ENCODE data around the gene CHD3. TPM values are rescaled to one million over a fixed set of nuclear protein-coding genes. Genes with fewer than 3 reads are reported as not detected.

CHD3 gene
- total RNA-seq, 1 experiment from 2014 or later = 54.3 TPM

GRCh38 chr17:7864995-7865650, 23.5 kb upstream of the CHD3 start:
- DNase-seq (ENCODE audit: low spot score) = no peak

DNA sequence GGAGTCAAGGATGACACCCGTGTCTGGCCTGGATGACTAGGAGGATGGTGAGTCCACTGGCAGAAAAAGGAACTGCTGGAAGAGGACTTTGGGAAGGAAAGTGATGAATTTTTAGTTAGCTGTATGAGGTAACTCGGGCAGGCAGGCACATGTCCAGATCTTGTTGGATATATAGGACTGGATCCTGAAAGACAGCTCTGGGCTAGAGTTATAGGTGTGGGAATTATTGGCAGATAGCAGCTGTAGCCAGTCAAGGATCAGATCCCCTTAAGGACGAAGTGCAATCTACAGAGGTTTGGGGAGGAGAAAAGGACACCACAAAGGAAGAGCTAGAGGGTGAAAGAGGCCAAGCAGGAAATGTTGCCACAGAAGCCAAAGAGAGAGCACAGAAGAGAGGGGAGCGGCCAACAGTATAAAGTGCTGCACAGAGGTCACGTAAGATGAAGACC, 20.7 kb upstream of the CHD3 start:
- DNase-seq (ENCODE audit: low spot score) = no peak

DNA sequence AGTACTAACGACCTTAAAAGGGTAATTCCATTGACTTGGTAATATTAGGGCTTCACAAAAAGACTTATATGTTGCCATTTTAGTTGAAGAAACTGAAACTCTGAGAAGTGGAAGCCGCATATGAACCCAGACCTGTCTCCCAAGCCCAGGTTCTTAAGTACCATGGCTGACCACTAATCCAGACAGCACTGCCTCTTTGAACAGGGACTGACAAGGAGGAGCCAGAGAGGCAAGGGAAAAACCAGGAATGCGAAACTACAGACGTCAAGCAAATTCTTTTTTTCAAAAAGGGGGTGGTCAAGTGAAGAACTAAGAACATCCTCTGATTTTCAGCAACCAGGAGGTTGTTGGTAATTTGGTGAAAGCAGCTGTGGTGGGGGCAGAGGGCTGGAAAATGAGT, 15.5 kb upstream of the CHD3 start:
- DNase-seq (ENCODE audit: low spot score) = no peak

- no peak for DNase-seq (ENCODE audit: low spot score)
Measured at GRCh38 chr17:7875804-7876370, 12.7 kb upstream of the CHD3 start.

GRCh38 chr17:7878234-7878633, 10.4 kb upstream of the CHD3 start:
- no peak for DNase-seq (ENCODE audit: low spot score)

DNA sequence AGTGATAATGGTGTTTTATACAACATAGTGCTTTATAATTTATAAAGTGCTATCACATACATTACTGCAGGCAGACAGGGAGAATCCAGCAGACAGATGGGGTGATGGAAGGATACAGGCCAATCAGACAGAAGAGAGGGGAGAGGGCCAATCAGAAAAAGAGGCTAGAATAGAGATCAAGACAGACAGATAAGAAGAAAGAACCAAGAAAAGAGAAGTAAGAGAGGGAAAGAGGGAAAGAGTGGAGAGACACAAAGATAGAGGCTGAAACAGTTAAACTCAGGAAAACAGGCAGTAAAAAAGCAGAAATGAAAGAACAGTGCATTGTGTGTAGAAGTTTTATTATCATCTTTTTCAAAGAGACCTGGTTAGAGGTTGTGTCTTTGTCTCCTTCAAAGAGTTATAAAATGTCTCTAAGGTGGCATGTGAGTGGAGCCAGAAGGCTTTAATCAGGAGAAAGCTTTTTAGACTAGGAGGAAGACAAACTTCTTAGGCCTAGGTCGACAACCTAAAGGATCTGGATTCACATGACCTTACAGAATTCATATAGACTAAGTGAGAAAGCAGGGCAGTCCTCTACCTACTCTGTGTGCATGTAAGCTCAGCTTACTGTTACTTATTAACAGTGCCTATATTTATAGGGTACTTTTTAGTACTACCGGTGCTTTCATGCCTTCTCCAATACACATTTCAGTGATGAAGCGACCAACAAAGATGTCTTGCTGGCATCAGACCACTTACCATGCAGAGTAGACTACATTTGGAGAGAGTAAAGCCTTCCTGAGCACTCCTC, 8.3 kb upstream of the CHD3 start:
- no peak for DNase-seq (ENCODE audit: low spot score)

DNA sequence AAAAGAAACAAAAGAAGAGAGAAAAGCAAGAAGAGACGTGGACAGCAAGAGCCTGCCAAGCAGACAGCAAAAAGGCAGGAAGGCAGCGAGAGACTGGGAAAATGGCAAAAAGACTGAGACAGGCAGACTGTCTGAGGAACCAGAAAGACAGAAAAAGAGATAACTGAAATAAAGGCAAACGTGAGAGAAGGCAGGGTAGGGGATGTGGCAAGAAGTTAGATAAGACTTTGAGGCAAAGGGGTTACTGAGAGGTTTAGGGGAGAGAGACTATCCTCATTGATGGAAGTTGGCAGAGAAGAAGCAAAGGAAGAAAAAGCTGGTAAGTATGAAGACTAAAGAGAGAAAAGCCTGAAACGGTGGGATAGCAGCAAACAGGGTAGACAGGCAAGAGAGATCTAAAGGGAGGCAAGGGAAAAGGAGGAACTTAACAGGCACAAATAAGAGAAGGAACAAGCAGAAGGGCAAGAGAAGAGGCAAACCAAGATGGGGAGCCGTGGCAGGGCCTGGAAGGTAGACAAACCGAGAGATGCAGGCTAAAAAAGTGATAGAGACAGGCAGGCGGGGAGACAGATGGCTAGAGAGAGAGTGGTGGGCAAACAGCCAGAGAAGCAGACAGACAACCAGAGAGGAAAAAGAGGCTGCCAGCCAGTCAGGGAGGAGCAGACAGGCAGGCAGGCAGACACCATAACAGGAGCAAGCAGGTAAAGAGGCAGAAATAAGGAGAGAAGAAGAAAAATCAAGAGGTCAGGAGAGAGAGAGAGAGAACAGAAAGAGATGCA, 7.1 kb upstream of the CHD3 start:
- DNase-seq (ENCODE audit: low spot score) = no peak

DNA sequence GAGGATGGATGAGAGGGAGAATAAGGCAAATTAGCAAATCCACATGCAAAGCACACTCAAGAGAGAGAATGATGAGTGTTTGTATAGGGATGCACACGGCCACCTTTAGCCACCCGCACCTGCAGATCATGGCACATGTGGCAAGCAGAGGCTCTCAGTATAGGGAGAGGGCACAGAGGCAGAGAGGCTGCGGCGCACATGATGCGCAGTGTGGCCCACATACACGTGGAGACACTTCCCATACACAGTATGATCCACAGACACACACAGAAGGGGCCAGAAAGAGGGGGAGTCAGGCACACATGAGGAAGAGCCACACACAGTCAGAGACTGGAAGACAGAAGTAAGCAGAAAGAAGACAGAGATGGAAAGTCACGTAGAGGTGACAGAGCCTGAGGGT, 6.5 kb upstream of the CHD3 start:
- no peak for DNase-seq (ENCODE audit: low spot score)

DNA sequence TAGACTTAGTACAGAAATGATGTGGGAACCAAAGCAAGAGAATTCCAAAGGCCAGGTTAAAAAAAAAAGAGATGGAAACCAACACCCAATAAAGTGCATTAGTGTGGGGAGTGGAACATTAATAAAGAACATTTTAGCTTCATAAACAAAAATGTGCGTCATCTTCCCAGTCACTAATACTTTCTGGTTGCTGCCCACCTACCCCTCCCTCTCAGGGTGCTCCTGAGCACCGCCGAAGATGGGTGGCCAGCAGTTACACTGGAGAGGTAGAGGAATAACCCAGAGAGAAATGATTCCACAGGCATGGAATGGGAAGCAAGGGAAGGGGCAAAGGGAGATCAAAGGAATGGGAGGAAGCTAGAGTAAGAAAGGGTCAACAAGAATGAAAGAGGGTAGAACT, 6.0 kb upstream of the CHD3 start:
- no peak for DNase-seq (ENCODE audit: low spot score)

- DNase-seq (ENCODE audit: low spot score) = peak; percentile 16
Measured at GRCh38 chr17:7883781-7884386, 4.7 kb upstream of the CHD3 start.

- no peak for DNase-seq (ENCODE audit: low spot score)
Measured at GRCh38 chr17:7884581-7885366, 3.8 kb upstream of the CHD3 start.

GRCh38 chr17:7885367-7886226, 3.0 kb upstream of the CHD3 start:
- peak; percentile 26 for DNase-seq (ENCODE audit: low spot score)

DNA sequence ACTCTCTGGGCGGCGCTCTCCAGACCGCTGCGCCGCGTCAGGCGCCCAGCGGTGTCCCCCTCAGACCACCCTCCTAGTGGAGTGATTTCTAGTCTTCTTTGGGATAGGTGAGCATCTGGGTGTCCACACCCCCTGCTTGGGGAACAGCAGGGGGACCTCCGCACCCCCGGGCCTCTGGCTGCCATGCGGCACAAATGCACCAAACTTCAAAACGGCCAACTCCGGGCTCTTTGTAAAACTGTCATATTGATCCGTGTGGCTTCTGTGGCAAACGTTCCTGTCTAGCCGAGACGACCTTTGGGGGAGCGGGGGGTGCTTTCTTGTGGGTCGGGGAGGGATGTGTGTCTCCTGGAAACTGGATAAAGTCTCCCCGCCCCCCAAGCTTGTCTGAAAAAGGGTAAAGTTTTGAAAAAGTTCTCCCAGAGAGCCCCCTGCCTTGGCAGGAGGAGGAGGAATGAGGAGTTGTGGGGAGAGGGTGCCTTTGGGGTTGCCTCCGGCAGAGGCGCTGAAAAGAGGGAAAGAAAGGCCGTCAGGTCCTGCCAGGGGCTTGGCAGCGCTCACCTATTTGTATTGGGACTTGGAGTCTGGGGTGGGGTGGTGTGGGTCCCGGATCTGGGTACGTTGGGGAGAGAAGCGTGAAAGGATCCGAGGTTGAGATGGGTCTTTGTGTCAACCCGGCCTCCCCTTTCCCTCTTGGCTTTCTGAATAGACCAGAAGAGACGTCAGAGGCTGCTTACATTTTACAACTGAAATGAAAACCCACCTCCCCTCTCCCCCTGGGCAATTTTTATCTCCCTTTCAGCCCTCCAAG, 2.2 kb upstream of the CHD3 start:
- DNase-seq (ENCODE audit: low spot score) = peak; percentile 34

GRCh38 chr17:7887038-7887481, 1.5 kb upstream of the CHD3 start:
- DNase-seq (ENCODE audit: low spot score) = no peak

- DNase-seq (ENCODE audit: low spot score) = peak; percentile 88
Measured at GRCh38 chr17:7887482-7888183, 956 bp upstream of the CHD3 start.

GRCh38 chr17:7889166-7889955, 772 bp downstream of the CHD3 start:
- peak; percentile 89 for DNase-seq (ENCODE audit: low spot score)

GRCh38 chr17:7893187-7893880, 4.7 kb downstream of the CHD3 start:
- no peak for DNase-seq (ENCODE audit: low spot score)

Data from HT-29 (cell line).